Breast epithelium (tissue), 3 donors: Measurements from ENCODE around the gene MOSMO.

ENCODE experiments used
- POLR2A ChIP-seq: fragments of 450-650 bp; IDR thresholded peaks from one replicate; pipeline ENCODE4 v1.6.1; 2016; ENCODE audit warnings: antibody characterized with exemption, mild to moderate bottlenecking, moderate library complexity
- POLR2AphosphoS5 ChIP-seq, 3 donors: sonication (generic); formaldehyde crosslinking; IDR thresholded peaks; one replicate each; pipeline ENCODE4 v1.6.1; 2017; ENCODE audit warnings: antibody characterized with exemption in 3 of 3
- TF ChIP-seq, protein P1 (sequence below), 3 donors: fragments of 450-650 bp; IDR thresholded peaks; one replicate each; pipeline ENCODE4 v1.5.1; 2016 to 2017; ENCODE audit warnings: antibody characterized with exemption in 3 of 3, mild to moderate bottlenecking in 3 of 3, moderate library complexity in 3 of 3

GRCh38 chr16:22126037-22126558 lies 118.2 kb downstream of the MOSMO start:
- TF ChIP-seq, protein P1, sequence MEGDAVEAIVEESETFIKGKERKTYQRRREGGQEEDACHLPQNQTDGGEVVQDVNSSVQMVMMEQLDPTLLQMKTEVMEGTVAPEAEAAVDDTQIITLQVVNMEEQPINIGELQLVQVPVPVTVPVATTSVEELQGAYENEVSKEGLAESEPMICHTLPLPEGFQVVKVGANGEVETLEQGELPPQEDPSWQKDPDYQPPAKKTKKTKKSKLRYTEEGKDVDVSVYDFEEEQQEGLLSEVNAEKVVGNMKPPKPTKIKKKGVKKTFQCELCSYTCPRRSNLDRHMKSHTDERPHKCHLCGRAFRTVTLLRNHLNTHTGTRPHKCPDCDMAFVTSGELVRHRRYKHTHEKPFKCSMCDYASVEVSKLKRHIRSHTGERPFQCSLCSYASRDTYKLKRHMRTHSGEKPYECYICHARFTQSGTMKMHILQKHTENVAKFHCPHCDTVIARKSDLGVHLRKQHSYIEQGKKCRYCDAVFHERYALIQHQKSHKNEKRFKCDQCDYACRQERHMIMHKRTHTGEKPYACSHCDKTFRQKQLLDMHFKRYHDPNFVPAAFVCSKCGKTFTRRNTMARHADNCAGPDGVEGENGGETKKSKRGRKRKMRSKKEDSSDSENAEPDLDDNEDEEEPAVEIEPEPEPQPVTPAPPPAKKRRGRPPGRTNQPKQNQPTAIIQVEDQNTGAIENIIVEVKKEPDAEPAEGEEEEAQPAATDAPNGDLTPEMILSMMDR (IDR thresholded peaks at IDR 0.05) = no peak
- TF ChIP-seq POLR2A = no peak
- TF ChIP-seq POLR2AphosphoS5 (IDR thresholded peaks at IDR 0.05) = no peak
